MV-4-11 (cell line): ENCODE results near the gene DAAM2.

ENCODE experiments used
- DNase-seq: peaks from one replicate; lab custom pipeline; 2025; lab: John Stamatoyannopoulos, UW

The DAAM2 gene

DNA sequence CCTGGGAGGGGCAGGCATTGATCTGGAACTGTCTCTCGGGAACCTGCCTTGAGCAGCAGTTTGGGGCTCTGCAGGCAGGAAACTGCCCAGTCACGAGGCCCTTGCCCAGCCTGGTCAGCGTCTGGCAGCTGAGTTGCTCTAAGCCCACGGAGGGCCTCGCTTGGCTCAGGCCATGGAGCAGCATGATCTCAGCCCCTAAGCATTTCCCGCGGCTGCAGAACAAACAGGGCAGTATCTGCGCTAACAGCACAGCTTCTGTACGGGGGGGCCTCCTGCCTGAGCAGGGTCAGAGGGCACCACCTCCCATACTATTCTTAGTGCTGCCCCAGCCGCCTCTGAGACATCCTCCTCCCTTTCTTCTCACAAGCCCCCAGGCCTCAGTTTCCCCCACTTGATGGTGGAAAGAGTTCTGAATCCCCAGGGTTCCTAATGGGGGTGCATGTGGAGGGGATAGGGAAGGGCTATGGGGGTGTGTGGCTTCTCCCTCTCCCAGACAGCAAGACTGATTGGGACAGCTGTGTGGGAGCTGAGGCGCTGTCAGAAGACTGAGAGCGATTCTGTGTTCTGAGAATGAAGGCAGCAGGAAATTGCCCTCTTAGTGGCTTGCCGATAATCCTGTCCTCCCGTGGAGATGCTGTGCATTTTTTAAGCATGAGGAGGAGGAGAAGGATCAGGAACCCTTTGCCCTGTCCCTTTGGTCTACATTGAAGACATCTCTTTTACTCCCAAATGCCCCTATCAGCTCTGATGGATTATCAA lies 95.7 kb downstream of the DAAM2 start:
- DNase-seq = no peak

DNA sequence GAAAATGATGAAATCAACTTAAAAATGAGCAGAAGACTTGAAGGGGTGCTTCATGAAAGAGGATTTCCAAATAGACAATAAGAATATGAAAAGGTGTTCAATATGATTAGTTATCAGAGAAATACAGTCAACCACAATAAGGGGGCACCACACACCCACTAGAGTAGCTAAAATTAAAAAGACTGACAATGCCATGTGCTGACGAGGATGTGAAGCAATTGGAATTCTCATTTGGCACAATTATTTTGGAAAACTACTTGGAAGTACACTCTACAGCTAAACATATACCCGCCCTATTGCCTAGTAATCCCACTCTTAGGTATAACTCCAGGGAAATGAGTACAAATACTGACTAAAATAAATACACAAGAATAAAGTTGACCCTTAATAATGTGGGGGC lies 97.1 kb downstream of the DAAM2 start:
- DNase-seq = no peak

DNA sequence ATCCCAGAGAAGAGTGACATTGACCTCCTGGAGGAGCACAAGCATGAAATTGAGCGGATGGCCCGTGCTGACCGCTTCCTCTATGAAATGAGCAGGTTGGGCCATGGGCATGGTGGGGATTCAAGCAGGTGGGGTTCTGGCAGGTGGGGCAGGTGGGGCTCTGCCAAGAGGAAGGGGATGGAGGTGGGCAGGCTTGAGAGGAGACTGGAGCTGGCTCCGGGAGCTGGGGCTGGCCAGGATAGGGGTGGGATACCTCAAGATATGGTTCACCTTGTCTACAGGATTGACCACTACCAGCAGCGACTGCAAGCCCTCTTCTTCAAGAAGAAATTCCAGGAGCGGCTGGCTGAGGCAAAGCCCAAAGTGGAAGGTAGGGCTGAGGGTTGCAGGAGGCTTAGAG lies 99.2 kb downstream of the DAAM2 start:
- no peak for DNase-seq

DNA sequence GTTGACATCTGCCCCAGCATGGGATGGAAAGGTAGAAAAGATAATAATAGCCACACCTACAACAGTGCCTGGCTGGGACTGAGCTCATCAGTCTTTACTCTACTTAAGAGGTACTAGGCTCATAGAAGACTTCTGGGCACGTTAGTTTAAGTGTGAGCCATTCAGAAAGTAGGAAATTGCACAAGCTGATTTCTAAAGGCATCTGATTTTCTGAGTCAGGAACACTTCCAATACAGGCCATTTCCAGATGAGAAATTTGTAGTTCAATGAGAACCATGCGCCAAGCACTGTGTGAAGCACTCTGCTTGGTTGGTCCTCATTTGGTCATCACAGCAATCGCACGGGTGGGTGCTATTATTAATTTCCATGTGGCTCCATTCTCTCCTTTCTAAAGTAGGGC lies 99.8 kb downstream of the DAAM2 start:
- DNase-seq = no peak

DNA sequence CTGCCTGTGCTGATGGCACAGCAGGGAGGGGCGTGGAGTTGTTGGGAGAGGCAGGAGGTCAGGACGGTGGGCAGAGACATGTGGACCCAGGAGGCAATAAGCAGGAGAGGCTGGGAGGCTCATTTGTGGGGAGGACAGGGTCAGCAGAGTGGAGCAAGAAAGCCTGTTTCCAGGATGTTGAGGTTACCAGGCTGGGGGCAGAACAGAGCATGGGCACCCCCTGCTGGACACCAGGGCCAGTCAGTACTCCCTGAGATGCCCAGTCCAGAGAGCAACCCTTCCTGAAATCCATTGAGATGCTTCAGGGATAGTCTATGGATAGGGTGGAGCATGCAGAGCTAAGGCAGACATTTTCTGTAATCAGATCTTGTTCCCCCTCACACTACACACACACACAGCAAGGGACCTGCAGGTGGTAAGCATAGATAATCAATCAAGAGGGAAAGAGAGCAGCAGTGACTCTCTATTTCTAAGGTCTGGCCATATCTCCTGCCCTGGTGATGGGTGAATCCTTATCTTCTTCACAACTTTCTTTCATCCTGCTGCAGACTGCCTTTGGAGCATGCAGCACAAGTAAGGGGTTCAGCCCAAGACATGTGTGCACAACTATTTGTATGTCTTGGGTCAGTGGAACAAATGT lies 100.4 kb downstream of the DAAM2 start:
- DNase-seq = peak; percentile 16

DNA sequence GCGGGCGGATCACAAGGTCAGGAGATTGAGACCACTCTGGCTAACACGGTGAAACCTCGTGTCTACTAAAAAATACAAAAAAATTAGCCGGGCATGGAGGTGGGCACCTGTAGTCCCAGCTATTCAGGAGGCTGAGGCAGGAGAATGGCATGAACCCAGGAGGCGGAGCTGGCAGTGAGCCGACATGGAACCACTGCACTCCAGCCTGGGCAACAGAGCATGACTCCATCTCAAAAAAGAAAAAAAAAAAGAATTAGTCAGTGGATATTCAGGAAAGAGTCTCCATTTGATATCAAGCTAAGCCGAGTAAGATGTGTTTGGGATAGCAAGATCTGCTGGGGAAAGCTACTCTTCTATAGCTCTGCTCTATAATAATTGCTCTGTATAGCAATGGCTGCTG lies 101.1 kb downstream of the DAAM2 start:
- no peak for DNase-seq

DNA sequence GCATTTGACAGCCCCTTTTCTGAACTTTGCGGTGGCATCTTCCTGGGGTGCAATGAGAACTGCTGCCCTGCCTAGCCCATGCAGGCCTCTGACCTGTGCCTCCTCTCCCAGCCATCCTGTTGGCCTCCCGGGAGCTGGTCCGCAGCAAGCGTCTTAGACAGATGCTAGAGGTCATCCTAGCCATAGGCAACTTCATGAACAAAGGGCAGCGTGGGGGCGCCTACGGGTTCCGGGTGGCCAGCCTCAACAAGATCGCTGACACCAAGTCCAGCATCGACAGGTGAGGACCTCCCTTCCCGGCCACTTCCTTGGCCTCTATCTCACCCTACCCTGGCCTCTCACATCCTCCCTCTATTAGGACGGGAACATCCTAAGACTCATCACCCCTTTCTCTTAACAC lies 104.5 kb downstream of the DAAM2 start:
- DNase-seq = no peak

DNA sequence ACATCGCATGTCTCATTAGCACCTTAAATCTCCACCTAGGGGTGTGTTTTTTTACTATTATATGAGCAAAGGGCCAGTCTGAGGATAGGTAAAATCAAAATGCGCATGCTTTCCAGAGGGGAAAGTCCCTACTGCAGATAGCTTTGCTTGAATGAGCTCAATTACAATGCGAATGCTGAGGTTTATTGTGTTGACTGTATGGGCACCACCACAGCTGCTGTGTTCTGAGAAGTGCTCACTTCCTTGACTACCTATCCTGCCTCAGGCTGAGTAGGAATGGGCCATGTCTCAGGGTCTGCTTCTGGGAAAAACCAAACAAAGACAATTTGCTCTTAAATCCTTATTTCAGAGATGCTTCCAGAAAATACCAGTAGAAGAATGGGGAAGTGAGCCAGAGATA lies 105.5 kb downstream of the DAAM2 start:
- DNase-seq = no peak

DNA sequence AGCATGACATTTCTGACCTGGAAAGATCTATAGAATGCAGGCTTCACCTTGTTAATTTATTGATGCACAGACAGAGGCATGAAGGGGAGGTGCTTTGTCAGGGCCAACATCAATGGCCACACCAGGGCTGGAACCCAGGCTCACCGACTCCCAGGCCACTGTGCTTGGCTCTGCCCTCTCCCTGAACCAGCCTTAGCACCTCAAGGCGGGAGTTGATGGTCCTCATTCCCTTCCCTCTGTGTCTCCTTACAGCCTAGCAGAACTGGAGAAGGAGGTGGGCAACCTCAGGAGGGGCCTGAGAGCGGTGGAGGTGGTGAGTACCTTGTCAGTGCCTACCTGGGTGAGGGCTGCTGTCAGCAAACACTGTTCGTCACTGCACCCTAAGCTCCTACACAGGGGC lies 106.4 kb downstream of the DAAM2 start:
- DNase-seq = no peak

DNA sequence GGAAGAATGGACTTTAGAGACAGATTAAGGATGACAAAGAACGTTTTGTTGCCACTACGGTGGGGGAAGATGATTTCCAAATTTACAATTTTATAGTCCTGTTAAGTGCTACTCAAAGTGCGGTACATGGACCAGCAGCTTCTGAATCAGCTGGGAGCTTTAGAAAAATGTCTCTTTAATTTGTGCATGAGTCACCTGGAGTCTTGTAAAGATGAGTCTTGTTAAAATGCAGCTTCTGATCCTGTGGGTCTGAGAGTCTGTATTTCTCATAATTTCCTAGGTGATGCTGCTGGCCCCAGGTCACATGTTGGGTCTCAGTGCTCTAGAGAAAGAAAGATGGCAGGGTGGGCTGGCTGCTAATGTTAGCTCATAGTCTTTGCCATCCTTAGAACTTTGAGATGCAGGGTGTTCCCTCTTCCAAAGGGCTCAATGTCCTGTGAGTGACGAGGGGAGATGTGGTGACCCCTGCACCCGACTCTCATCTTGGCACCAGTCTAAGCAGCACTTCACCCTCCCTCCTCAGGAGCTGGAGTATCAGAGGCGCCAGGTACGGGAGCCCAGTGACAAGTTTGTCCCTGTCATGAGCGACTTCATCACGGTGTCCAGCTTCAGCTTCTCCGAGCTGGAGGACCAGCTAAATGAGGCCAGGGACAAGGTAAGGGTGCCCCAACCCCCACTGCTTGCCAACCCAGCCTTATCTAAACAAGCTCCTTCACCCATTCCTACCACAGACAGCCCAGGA lies 107.5 kb downstream of the DAAM2 start:
- DNase-seq = no peak

DNA sequence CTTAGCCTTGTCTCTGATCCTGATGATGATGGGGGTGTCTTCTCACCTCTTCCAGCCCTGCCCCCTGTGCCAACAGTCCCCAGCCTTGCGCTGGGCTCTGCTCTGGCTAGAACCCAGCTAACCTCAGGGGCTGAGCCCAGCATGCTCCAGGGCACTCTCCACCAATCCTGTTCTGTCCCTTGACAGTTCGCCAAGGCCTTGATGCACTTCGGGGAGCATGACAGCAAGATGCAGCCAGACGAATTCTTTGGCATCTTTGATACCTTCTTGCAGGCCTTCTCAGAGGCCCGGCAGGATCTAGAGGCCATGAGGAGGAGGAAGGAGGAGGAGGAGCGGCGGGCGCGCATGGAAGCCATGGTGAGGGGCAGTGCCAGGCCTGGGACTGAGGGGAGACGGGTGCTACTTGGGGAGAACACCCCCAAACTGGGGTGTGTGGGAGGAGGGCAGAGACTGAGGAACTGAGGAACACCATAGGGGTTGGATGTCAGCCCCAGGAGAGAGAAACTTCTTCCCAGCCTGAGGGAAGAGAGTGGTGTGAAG lies 109.0 kb downstream of the DAAM2 start:
- DNase-seq = no peak

DNA sequence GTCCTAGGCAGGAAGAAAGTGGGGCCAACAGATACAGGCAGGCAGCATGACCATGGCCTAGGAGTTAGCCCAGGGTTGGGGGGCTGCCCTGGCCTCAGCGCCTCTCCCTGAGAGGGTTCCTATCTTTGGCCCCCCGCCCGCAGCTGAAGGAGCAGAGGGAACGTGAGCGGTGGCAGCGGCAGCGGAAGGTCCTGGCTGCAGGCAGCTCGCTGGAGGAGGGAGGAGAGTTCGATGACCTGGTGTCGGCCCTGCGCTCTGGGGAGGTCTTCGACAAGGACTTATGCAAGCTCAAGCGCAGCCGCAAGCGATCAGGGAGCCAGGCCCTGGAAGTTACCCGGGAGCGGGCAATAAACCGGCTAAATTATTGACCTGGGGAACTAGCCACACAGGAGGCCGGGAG lies 109.5 kb downstream of the DAAM2 start:
- DNase-seq = no peak

DNA sequence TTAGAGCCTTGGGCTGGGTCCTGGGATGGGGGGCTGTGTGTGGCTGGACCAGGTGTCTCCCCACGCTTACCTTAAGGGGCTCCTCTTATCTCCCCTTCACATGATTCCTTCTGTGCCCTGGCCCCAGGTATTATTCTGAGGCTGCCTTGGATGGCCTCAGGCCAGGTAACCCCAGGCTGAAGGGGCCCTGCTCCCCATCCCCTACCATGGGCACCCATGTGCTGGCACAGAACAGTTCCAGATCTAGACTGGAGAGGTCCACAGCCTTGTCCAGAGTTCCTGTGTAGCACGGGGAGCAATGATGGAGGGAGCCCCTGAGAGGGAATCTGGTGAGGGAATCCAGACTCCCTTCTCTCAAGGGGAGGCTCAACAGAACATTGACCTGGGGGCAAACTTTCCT lies 110.0 kb downstream of the DAAM2 start:
- no peak for DNase-seq

DNA sequence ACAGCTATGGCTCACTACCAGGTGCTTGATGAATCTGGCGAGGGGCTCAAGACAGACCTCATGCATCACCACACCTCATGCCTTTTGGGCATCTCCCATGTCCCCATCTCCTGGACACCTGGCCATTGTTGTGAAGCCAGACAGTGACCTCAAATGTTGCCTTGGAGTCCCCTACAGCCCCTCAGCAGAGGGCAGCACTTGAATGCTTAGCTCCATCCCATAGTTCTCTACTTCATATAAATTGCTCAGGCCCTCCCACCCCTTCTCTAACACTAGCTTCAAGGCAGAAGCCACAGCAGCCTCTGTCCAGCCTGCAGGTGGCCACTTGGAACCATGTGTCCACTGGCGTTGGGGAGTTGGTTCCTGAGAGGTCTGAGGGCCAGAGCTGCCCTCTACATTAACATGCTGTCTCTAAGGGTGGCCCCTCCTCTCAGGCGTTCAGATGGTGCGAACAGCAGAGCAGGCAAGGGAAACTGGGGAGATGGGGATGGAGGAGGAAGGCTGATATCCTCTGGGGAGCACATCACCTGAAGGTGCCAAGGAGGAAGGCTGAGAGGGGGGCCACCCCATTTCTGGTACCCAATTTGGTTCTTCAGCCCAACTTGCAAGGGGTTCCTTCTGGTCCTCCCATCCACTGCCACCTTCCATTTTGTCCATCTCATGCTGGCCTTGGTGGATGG lies 110.8 kb downstream of the DAAM2 start:
- DNase-seq = no peak

DNA sequence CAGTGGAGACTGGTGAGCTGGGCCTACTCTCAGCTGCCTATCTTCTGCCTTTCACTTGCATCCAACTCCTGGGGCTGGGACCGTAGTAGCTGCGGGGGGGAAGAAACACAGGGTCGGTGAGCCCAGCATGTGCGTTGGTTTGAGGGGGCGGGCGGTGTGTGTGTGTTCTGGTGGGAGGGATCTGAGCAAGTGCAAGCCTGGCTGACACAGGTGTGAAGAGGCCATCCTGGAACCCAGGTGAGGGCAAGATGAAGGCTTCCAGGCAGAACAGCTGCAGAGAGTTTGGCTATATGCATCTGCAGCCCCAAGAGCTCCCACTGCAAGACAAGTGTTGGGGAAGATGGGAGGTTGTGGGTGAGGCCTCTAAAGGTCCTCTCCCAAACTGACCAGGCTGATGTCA lies 111.5 kb downstream of the DAAM2 start:
- no peak for DNase-seq

DNA sequence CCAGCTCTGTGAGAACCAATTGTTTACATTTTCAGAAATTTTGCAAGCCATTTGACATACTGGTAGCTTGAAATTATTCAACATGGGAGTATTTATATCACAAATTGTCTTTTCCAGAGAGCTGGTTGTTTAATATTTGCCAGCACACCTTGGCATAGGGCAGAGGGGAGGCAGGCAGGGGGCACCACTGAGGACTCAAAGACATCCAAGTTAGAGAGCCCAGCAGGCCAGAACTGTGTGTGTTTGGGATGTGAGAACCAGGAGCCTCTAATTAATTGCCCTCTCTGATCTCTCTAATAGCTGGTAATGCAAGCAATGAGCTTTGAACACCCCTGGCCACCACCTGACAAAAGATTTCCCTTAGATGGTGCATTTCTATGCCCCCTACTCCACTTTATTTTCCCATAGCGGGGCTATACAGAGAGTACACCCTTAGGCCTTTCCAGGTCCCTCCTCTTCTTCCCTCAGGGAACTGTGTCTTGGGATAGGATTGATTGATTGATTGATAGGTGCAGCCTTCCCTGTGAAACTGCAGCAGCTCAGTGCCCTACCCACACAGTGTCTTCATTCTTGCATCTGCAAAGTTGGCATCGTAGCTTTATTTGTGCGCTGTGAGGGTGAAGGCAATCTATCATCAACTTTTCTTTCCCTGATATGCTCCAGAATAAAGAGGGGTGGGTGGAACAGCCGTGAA lies 112.9 kb downstream of the DAAM2 start:
- no peak for DNase-seq

DNA sequence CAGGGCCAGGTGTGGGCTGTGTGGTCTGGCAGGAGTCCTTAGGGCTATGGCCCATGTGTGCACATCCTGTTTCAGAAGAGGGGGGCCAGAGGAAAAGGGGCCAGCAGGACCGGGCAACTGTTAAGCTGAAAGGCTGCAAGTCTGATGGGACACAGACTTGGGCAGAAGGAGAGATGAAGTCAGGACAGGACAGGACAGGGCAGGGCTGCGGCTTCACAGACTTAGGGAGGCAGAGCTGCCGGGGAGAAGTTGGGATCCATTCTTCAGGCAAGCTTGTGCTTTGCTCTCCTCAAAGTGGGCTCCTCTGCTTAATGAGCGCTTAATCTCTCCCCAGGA lies 113.4 kb downstream of the DAAM2 start:
- no peak for DNase-seq

DNA sequence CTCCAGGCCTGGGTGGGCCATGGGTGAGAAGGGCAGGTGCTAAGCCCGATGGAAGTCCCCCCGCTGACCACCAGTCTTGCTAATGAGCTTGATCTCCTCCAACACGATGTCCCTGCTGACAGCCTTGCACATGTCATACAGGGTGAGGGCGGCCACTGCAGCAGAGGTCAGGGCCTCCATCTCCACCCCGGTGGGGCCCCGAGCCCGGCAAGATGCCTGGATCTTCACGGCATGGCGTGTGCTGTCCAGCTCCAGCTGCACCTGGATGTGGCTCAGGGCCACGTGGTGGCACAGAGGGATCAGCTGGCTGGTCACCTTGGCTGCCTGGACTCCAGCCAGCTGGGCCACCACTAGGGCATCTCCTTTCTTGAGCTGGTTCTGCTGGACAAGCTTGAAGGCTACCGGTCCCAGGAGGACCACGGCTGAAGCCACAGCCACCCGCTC lies 114.2 kb downstream of the DAAM2 start:
- DNase-seq = no peak

DNA sequence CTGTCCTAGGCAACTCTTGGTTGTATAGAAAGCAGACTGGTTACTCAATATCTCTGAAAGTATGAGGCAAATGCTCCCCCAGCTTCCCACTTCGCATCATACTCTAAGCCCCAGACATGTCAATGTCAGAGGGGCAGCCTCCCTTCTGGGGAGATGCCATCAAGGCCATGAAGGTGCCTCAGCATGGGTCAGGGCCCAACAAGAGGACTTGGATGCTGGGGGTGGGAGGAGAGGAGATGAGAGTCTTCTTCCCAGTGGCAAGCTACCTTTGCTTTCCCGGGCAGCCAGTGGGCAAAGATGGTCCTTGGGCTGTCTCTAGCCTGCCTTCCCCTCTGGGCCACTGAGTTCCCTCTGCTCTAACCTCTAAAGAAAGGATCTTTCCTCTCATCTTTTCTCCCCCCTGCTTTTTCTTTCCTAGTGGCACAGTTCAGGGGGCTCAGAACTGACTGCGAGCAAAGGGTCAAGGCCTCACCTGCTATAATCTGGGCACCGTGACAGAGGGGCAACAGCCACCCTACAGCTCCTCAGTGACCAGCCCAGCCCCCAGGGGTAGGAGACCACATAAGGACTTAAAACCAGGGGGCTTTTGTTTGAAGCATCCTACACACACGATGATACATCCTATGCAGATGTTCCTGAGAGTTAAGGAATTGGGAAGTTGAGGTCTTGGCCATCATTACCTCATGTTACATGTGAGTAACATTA lies 115.8 kb downstream of the DAAM2 start:
- DNase-seq = no peak

DNA sequence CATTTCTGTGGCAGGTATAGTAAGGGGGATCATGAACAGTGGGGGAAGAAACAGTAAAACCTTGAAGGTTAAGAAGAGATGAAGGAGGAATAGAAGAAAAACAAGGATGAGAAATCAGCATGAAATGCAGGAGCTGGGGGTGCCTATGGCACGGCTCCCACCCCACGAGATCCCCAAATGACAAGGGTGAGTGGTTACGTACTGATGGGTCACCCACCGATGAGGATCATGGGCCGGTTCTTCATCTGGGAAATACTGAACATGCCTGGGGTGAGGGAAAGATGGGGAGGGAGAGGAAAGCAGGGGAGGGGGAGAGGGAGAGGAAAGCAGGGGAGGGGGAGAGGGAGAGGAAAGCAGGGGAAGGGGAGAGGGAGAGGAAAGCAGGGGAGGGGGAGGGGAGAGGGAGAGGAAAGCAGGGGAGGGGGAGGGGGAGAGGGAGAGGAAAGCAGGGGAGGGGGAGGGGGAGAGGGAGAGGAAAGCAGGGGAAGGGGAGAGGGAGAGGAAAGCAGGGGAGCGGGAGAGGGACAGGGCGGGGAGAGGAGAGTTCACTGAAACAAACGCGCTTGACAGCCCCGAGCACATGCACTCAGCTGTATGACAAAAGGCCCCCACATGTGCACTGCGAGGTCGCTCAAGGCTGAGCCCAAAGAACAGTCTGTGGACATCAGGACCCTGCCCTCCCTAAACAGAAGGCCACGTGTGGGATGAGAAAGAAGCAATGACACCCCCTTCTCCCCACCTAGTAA lies 116.8 kb downstream of the DAAM2 start:
- DNase-seq = no peak

DNA sequence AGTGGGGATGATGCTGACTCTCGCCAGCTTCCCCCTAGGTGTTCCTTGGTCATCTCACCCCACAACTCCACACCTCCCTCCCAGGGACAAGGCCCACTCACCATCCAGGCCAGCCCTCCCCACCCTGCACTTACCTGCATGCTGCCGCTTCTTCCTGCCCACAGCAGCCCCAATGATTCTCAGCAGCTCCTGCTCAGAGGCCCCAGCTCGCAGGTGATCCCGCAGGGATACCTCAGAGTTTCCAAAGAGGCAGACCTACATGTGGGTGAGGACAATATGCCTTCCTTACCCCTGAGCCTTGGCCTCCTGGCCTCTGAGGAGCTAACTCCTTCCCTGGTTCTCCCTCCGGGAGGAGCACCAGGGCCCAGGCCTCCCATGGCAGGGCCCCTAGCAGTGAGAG lies 117.5 kb downstream of the DAAM2 start:
- no peak for DNase-seq
